Activated CD4-positive, alpha-beta T cell treated with anti-CD3 and anti-CD28 coated beads, Interleukin-10, Interleukin-2, amounts not matched to agents 100 ng/mL and 50 ng/mL, durations not matched to agents 16 hours and 8 hours (primary cell): Measurements from ENCODE around the gene LGALSL.

Experiments used
- DNase-seq: peaks from one replicate; pipeline ENCODE4 v3.0.0-alpha.2; 2020

The LGALSL gene

GRCh38 chr2:64474121-64474571 lies 20.2 kb downstream of the LGALSL start:
- DNase-seq: no peak

- DNase-seq: no peak
Observed at GRCh38 chr2:64474636-64475035, 20.7 kb downstream of the LGALSL start.

DNA sequence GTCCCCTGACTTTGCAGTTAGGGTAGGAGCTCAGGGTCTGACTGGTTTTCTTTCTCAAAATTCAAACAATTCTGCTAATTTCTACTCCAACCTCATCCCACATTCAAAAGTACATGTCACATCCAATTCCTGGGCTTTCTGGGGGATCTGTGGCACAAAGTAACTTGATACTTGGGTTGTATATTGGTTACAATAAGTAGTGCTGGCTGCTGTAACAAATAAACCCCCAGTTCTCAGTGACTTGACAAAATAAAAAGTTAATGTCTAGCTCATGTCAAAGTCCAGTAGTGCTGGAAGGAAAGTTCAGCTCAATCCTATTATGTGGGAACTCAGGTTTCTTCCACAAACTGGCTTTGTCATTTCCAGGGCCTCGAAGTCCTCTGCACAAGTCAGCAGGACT lies 23.1 kb downstream of the LGALSL start:
- DNase-seq: no peak

DNA sequence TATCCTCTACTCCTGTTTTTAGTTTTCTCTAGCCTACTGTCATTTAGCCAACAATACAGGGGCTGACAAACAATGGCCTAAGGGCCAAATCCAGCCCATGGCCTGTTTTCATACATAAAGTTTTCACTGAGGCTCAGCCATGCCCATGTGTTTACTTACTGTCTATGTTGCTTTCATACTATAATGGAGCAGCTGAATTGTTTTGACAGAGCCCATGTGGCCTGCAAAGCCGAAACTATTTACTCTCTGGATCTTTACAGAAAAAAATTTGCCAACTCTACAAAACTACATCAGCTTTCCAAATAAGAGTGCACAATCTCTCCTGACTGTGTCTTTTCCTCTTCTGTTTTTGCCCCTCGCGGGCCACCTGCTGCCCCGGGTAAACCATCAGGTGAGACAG lies 24.0 kb downstream of the LGALSL start:
- DNase-seq: no peak

- no peak for DNase-seq
Observed at GRCh38 chr2:64478502-64479230, 24.7 kb downstream of the LGALSL start.

DNA sequence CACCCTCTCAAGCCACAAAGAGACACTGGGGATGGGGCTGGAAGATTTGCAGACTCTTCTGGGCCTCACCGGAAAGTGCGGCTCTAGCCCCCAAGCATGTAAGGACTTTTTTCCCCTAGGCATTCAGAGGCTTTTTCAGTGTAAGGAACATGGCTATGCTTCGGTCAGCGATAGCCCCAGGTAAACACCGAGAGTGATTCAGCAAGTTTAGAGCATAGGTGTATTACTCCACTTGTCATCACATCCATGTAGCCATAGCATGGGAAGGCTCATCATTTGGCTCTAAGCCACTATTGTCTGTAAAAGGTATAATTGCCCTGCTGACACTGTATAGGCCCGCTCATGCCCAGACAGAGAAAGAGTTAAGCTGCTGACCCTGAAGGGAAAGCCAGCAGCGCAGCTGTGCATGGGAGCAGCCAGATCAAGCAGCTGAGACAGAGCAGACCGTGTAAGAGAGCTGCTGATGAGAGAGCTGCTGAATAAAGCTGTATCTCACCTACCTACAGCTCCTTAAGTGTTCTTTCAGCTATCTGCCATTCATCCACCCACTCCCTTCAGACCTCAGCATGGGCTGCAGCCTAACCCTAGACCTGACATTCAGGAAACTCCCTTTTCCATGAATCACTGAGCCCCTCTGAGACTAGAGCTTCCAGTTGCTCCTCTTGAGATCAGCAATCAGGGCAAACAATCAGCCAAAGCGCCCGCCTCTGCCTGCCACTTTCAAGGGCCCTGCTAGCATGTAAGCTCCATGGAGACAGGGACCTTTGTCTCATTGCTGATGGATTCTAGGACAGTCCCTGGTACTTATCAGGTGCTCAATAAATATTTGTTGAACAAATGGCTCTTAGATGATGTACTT lies 25.5 kb downstream of the LGALSL start:
- no peak for DNase-seq

GRCh38 chr2:64481665-64482064 lies 27.7 kb downstream of the LGALSL start:
- no peak for DNase-seq

- no peak for DNase-seq
Observed at GRCh38 chr2:64482243-64482642, 28.3 kb downstream of the LGALSL start.

DNA sequence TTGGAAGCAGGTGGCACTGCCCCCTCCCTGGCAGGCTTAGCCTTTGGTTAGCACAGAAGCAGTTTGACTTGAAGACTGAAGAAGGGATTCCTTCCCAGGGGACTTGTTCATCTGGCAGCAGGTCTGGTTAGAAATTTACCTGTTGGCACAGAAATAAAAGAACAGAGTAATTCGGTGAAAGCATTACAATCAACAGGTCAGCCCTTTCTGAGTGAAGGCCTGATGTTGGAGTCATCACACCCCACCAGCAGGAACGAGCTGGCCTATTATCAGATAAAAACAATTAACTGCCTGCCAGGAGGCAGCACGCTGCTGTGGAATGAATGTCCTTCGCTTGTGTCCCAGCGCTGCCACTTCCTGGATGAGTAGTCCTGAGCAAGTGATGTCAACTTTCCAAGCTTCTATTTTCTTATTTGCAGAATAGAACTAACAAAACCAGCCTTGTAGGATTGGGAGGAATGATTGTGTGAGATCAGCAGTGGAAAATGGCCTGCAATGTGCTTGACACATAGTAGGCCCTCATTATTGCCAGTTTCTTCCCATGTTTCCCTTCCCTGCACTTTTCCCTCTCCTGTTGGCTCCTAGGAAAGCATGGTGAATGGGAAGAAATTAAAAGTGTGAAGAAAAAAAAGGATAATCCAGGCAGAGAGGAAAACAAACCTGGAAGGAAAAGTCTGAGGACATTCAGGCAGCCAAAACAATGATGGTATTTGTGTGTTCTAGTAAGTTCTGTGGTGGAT lies 29.0 kb downstream of the LGALSL start:
- DNase-seq: no peak

DNA sequence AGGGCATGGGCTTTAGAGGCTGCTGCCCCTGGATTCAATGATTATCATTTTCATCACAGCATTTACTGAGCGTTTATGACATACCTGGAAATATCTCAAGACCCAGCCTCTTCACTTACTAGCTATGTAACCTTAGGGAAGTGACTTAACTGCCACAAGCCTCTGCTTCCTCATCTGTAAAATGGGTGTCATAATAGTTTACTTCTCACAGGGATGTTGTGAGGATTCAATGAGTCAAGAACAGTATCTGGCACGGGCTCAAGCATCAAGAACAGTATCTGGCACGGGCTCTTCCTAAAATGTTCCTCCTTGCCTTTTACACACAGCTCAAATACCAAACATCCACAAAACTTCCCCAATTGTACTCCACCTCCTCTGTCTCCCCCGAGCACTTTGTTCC lies 31.4 kb downstream of the LGALSL start:
- no peak for DNase-seq

GRCh38 chr2:64485961-64486360 lies 32.0 kb downstream of the LGALSL start:
- no peak for DNase-seq

GRCh38 chr2:64487256-64488049 lies 33.5 kb downstream of the LGALSL start:
- DNase-seq: no peak

DNA sequence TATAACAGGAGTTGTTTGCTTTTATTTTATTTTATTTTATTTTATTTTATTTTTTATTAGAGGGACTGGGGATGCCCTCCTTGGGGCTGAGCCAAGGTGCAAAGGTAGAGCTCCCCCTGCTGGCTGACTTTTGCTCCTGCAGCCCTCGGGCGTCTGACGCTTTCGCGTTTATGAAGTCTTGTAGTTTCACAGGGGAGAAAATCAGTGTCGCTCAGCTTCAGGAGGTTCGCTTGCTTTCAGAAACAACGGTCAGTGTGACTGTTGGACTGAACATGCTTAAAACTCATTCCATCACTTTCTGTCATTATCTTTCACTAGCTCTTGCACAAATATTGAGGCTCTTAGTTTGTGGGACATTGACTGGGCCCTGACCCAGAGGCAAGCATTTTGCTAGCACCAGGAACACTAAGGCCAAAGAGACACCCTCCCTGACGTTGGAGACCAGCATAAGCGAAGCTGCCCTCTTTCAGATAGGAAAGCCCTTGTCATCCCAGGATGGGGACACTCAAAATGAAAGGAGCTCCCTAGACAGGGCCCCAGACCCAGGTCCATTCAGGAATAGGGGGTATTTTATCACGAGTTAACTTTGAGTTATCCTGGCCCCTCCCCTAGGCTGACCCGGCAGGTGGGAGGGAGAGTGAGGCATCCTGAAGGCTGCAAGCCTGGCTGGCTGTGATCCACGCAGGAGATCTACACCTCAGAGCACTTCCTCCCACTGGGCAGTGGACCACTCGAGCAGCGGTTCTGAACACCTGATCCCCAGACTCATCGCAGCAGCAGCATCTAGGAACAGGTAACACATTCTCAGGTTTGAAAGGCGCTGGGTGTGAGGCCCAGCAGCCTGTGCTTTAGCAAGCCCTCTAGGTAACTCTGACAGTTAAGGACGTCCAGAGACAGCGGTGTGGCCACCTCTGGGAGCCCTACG lies 34.4 kb downstream of the LGALSL start:
- DNase-seq: peak; percentile 75

GRCh38 chr2:64489081-64489751 lies 35.3 kb downstream of the LGALSL start:
- no peak for DNase-seq

GRCh38 chr2:64491426-64491825 lies 37.5 kb downstream of the LGALSL start:
- no peak for DNase-seq

DNA sequence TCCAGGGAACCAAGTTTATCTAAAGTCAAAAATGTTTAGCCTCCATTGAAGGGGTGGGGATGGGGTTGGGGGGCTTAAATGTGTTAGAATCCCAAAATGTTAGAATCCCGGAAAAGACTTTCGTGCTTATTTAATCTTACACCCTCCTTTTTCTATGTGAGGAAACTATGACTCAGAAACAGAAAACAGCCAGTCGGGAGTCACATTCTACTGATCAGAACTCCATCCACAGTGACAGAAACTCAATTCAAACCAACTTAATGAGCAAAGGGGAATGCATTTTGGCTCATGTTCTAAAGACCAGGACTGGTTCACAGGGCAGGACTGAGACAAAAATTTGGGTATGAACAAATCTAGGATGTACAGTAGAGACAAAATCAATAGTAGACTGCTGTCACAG lies 38.3 kb downstream of the LGALSL start:
- DNase-seq: no peak

GRCh38 chr2:64492821-64493220 lies 38.9 kb downstream of the LGALSL start:
- no peak for DNase-seq

- DNase-seq: no peak
Observed at GRCh38 chr2:64493788-64494187, 39.8 kb downstream of the LGALSL start.

DNA sequence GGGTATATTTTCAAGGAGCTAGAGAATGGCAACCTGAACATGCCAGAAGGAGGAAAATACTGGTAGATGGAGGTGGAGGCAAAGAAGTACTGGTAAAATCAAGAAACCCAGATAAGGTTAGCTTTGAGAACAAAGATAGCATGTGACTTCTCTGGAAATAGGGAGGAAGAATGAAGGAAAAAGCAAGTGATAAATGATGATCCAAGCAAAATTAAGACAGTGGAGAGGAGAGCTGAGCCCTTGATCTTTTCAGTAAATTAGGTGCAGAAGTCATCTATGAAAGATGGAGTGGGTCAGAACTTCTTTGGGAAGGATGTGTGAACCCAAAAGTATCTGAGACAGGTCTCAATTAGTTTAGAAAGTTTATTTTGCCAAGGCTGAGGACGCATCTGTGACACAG lies 44.5 kb downstream of the LGALSL start:
- no peak for DNase-seq

DNA sequence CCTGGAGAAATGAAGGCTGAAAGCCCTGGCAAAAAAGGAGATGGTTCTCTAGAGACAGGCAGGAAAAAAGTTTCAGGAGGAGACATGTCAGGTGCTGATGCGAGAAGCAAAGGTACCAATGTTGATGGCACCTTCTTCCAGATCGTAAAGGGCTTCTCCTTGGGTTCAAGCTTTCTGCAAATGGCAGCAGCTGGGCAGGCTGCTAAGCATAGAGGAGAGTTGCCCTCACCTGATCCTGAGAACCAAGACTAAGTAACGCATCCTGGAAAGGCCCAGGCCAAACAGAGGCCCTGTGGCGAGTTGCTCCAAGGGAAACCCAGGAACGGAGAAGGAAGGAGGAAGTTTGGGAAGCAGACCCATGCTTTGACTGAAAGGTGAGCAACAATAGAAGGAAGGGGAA lies 46.6 kb downstream of the LGALSL start:
- DNase-seq: no peak

DNA sequence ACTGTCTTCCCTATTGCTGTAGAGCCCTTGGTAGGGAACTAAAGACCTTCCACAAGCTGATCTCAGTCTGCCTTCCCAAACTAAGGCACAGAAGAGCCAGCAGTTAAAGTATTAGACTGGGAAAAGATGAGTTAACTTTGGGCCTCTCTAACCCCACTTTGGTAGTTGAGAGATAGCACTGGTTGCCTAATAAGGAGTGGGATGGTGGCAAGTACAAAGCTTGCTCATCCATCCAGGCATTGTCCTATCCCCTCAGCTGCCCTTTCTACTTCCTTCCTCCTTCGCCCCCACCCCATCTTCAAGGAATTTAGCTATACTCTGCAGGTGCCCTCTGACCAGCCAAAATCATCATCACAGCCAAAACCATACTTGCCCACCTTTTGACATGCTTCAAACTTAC lies 48.0 kb downstream of the LGALSL start:
- no peak for DNase-seq
